Pancreas (tissue), 10 donors: ENCODE results near the gene ALG13. TPM values are rescaled to one million over a fixed set of nuclear protein-coding genes. Genes with fewer than 3 reads are reported as not detected.
"Not testable (repeated sequence)": the region's sequence is repeated elsewhere in the genome, so short reads cannot be mapped to it uniquely, and the experiment has no call there.

Experiments used
- ATAC-seq, 4 donors: fragments of 200-7000 bp; cut with Tn5 transposase; one replicate each; pipeline versions ENCODE4 v1.8.0 to v1.9.1; 2020; ENCODE audit warnings: mild to moderate bottlenecking in 4 of 4, moderate library complexity in 4 of 4
- DNase-seq, 6 donors: peaks; one replicate each; pipeline ENCODE4 v3.0.0-alpha.2; 2020
- FAIRE-seq: peaks from 2 replicates; lab custom pipeline; 2012; peaks lifted over from hg19 to GRCh38; lab: Jason Lieb, UNC
- H3K27ac ChIP-seq, 4 donors: fragments of 200-600 bp; sonication (generic); 1 replicate in 3 of 4; 2 replicates in 1 of 4; pipeline versions ENCODE4 v1.5.0 to v1.8.0; 2020
- H3K27me3 ChIP-seq, 4 donors: fragments of 200-600 bp; one replicate each; pipeline ENCODE4 v1.8.0; 2021
- H3K36me3 ChIP-seq, 3 donors: fragments of 200-600 bp; sonication (generic) in 1 of 3; one replicate each; pipeline versions ENCODE4 v1.5.0 to v1.8.0; 2020 to 2021
- H3K4me1 ChIP-seq, 3 donors: fragments of 200-600 bp; one replicate each; pipeline ENCODE4 v1.8.0; 2021
- H3K4me3 ChIP-seq, 4 donors: fragments of 200-600 bp; sonication (generic) in 2 of 4; one replicate each; pipeline versions ENCODE4 v1.5.0 to v1.8.0; 2020 to 2021
- H3K9me3 ChIP-seq, 4 donors: fragments of 200-600 bp; one replicate each; pipeline ENCODE4 v1.8.0; 2021
- CTCF ChIP-seq, 4 donors: fragments of 200-600 bp; sonication (generic) in 3 of 4; IDR thresholded peaks; one replicate each; pipeline versions ENCODE4 v1.5.0 to v1.8.0; 2021; ENCODE audit warnings: antibody characterized with exemption in 4 of 4
- whole genome bisulfite sequencing, 2 donors: extraction: QIAGEN DNeasy Blood & Tissue Kit; methylation state at CpG; one replicate each; pipeline ENCODE4 v1.1.7; 2013; 5-methylcytosine and 5-hydroxymethylcytosine counted together
- intact Hi-C, 3 donors: fragments of 100-400 bp; cut with DNase I; formaldehyde crosslinking; loops; one replicate each; pipeline versions ENCODE4 v1.11.1 to v1.14.2; 2022
- polyA plus RNA-seq, 2 donors: library from polyadenylated mRNA; stranded (reverse); fragments of 200-250 nt; gene quantifications; one replicate each; pipeline ENCODE4 v1.2.3, GENCODE V29; 2013
- total RNA-seq, 6 donors: library from RNA; stranded (reverse); fragmentation: NEBNext Ultra II Directional in 4 of 6; extraction: Animal tissue kit (Norgen Biotek cat#: 25700) in 4 of 6; gene quantifications; one replicate each; pipeline versions ENCODE4 v1.2.1 to v1.2.4, GENCODE V29; 2021 to 2023
- donor health status: healthy with polysubstance abuse.
- donor health status: DM: no; HTN: no; CAD: no; lungs with moderate emphysema.
- donor health status: DM: no; HTN: no; CAD: no.
- donor health status: control.
- donor health status: control.
- donor health status: Bipolar disorder and iron deficiency.
- donor health status: DM: yes; HTN: yes; CAD: no.
- donor health status: DM: no; HTN: no; CAD: no.
- donor health status: DM: no; HTN: no; CAD: no.
- donor health status: DM: yes; HTN: yes; CAD: no.

The ALG13 gene
- total and polyA plus RNA-seq, 8 donors = 13.4 to 31.0 (median 18.4) TPM

- H3K4me1 ChIP-seq = peaks cover 0 to 4% (median 0%) of the 10 kb centered on the region in 3 donors
- ATAC-seq (no peak), FAIRE-seq (no peak), DNase-seq (no peak)
- WGBS, 2 donors = 90 to 92% methylated on average over 1 of the region's 1 CpG
- TF ChIP-seq CTCF (IDR thresholded peaks at IDR 0.05) = no peak
- no peaks in the 10 kb centered on the region for H3K9me3 ChIP-seq
- no peak overlapping the region for H3K4me3 ChIP-seq
- no peak overlapping the region for H3K27ac ChIP-seq
- no peaks in the 10 kb centered on the region for H3K36me3 ChIP-seq
- intact Hi-C loops = no loop called here
- H3K27me3 ChIP-seq = peaks cover 0 to 3% (median 0%) of the 10 kb centered on the region in 4 donors
Measured at GRCh38 chrX:111778591-111778990, 97.6 kb downstream of the ALG13 start.

- Histone ChIP-seq H3K27me3 (peaks cover 0 to 3% (median 0%) of the 10 kb centered on the region in 4 donors), H3K36me3 (no peaks in the 10 kb centered on the region), H3K27ac (no peak overlapping the region), H3K9me3 (no peaks in the 10 kb centered on the region), H3K4me1 (no peaks in the 10 kb centered on the region), H3K4me3 (no peak overlapping the region)
- intact Hi-C loops = no loop called here
- ATAC-seq = no peak
- DNase-seq = no peak
- no peak for TF ChIP-seq CTCF (IDR thresholded peaks at IDR 0.05)
- no peak for FAIRE-seq
Measured at GRCh38 chrX:111779582-111779981, 98.6 kb downstream of the ALG13 start.

- Histone ChIP-seq H3K9me3 (no peaks in the 10 kb centered on the region), H3K36me3 (no peaks in the 10 kb centered on the region), H3K27me3 (peaks cover 0 to 3% (median 0%) of the 10 kb centered on the region in 4 donors), H3K4me1 (no peaks in the 10 kb centered on the region), H3K4me3 (no peak overlapping the region), H3K27ac (no peak overlapping the region)
- WGBS, 2 donors = 74 to 84% methylated on average over 7 of the region's 7 CpGs
- TF ChIP-seq CTCF (IDR thresholded peaks at IDR 0.05) = no peak
- no peak for DNase-seq
- no peak for FAIRE-seq
- intact Hi-C loops = no loop called here
- ATAC-seq = no peak
Measured at GRCh38 chrX:111784667-111785066, 103.7 kb downstream of the ALG13 start.

GRCh38 chrX:111790054-111790453 is 109.1 kb downstream of the ALG13 start:
- ATAC-seq, H3K4me3 ChIP-seq, H3K4me1 ChIP-seq, H3K27me3 ChIP-seq, H3K27ac ChIP-seq, H3K9me3 ChIP-seq, FAIRE-seq, H3K36me3 ChIP-seq, intact Hi-C loops, DNase-seq: not testable (repeated sequence)
- WGBS, 2 donors = 80 to 84% methylated on average over 1 of the region's 1 CpG

Other genes starting within 250 kb of the ALG13 start
- under 1 TPM in 2 of 6 donors, not detected in 4; 0.04 to 0.06 TPM for gene SERTM2, start 169.5 kb upstream of the ALG13 start, total RNA-seq
- gene SERTM2, start 169.5 kb upstream of the ALG13 start, polyA plus RNA-seq = under 1 TPM in 1 of 2 donors, not detected in 1; 0.02 TPM
- gene TRPC5OS, start 195.0 kb downstream of the ALG13 start, total RNA-seq = under 1 TPM in 1 of 6 donors, not detected in 5; 0.09 TPM
- under 1 TPM in 1 of 2 donors, not detected in 1; 0.05 TPM for gene TRPC5OS, start 195.0 kb downstream of the ALG13 start, polyA plus RNA-seq